ENCODE results near the gene RPL22L1.
A peak's percentile ranks its signal among the peaks of the same experiment; 100 is the strongest.

Gene RPL22L1

GRCh38 chr3:170867143-170867937 lies 2.7 kb downstream of the RPL22L1 start:
- TF ChIP-seq, protein P1, sequence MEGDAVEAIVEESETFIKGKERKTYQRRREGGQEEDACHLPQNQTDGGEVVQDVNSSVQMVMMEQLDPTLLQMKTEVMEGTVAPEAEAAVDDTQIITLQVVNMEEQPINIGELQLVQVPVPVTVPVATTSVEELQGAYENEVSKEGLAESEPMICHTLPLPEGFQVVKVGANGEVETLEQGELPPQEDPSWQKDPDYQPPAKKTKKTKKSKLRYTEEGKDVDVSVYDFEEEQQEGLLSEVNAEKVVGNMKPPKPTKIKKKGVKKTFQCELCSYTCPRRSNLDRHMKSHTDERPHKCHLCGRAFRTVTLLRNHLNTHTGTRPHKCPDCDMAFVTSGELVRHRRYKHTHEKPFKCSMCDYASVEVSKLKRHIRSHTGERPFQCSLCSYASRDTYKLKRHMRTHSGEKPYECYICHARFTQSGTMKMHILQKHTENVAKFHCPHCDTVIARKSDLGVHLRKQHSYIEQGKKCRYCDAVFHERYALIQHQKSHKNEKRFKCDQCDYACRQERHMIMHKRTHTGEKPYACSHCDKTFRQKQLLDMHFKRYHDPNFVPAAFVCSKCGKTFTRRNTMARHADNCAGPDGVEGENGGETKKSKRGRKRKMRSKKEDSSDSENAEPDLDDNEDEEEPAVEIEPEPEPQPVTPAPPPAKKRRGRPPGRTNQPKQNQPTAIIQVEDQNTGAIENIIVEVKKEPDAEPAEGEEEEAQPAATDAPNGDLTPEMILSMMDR (conservative IDR thresholded peaks at IDR 0.05), result no peak
- H3K27ac ChIP-seq, result peak overlapping the region; percentile 95

DNA sequence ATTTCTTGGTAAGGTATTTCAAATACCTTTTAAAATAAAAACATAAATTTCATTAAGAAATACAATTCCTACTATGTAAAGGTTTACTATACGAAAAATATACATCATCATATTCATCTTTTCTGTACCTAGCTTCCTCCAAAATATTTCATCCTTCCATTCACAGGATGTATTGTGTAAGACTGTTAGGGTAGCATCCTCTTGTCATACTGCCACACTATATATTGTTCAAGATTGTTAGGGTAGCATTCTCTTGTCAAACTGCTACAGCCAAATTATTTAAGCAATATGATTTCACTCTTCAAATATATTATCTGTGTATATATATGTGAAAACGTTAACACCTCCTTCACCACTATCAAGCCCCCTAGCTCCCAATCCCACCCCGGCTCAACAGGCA lies 3.5 kb downstream of the RPL22L1 start:
- TF ChIP-seq, protein P1 (conservative IDR thresholded peaks at IDR 0.05), result no peak
- no peak overlapping the region for H3K27ac ChIP-seq

- TF ChIP-seq, protein P1 (conservative IDR thresholded peaks at IDR 0.05), result no peak
Measured at GRCh38 chr3:170865209-170866094, 4.5 kb downstream of the RPL22L1 start.

GRCh38 chr3:170864525-170865208 lies 5.3 kb downstream of the RPL22L1 start:
- TF ChIP-seq, protein P1 (conservative IDR thresholded peaks at IDR 0.05), result no peak
- no peak overlapping the region for H3K27ac ChIP-seq

More at GRCh38 chr3:170865209-170866094, 4.5 kb downstream of the RPL22L1 start:
- H3K27ac ChIP-seq, result no peak overlapping the region

- H3K27ac ChIP-seq, result no peak overlapping the region
- TF ChIP-seq, protein P1 (conservative IDR thresholded peaks at IDR 0.05), result no peak
Measured at GRCh38 chr3:170863816-170864215, 6.2 kb downstream of the RPL22L1 start.

GRCh38 chr3:170862618-170863374 lies 7.2 kb downstream of the RPL22L1 start:
- TF ChIP-seq, protein P1 (conservative IDR thresholded peaks at IDR 0.05), result no peak
- no peak overlapping the region for H3K27ac ChIP-seq

Measured in VCaP (cell line).